WERI-Rb-1 (cell line): ENCODE results near the gene XPO5.
A peak's percentile ranks its signal among the peaks of the same experiment; 100 is the strongest.
"Not testable (repeated sequence)": the region's sequence is repeated elsewhere in the genome, so short reads cannot be mapped to it uniquely, and the experiment has no call there.

Experiments
- DNase-seq: peaks from one replicate; pipeline ENCODE4 v3.0.0-alpha.2; 2020
- H3K27ac ChIP-seq: fragments of 250-450 bp; sonication (Bioruptor Pico); 2 replicates; pipeline ENCODE4 v1.5.1; 2020; ENCODE audit warnings: mild to moderate bottlenecking, moderate library complexity
- H3K27me3 ChIP-seq: fragments of 250-450 bp; sonication (Bioruptor Pico); 2 replicates; pipeline ENCODE4 v1.5.1; 2021; ENCODE audit warnings: mild to moderate bottlenecking, low read depth, moderate library complexity; ENCODE audit not compliant: insufficient read depth, severe bottlenecking
- H3K36me3 ChIP-seq: fragments of 250-450 bp; sonication (Bioruptor Pico); 2 replicates; pipeline ENCODE4 v1.5.1; 2020; ENCODE audit warnings: mild to moderate bottlenecking, moderate library complexity
- H3K4me3 ChIP-seq: 2 replicates; pipeline ENCODE4 v1.5.1; 2011; ENCODE audit warnings: low read depth, mild to moderate bottlenecking, control low read depth, low read length
- H3K9me3 ChIP-seq: fragments of 250-450 bp; sonication (Bioruptor Pico); 2 replicates; pipeline ENCODE4 v1.5.1; 2021; ENCODE audit warnings: mild to moderate bottlenecking, moderate library complexity; ENCODE audit not compliant: severe bottlenecking
- CTCF ChIP-seq: IDR thresholded peaks from 2 replicates; pipeline ENCODE4 v1.5.1; 2011; ENCODE audit warnings: low read depth, mild to moderate bottlenecking, control low read depth, inconsistent platforms, low read length

XPO5 gene

GRCh38 chr6:43499028-43499815 lies 76.6 kb downstream of the XPO5 start:
- no peak for DNase-seq
- Histone ChIP-seq H3K4me3 (no peak overlapping the region), H3K36me3 (peaks cover 67% of the 10 kb centered on the region), H3K27me3 (no peaks in the 10 kb centered on the region), H3K27ac (no peak overlapping the region), H3K9me3 (no peaks in the 10 kb centered on the region)
- TF ChIP-seq CTCF = no peak

GRCh38 chr6:43498291-43498690 lies 77.5 kb downstream of the XPO5 start:
- not testable (repeated sequence) for H3K9me3 ChIP-seq, H3K27me3 ChIP-seq, H3K27ac ChIP-seq, H3K4me3 ChIP-seq, DNase-seq
- H3K36me3 ChIP-seq = peaks cover 62% of the 10 kb centered on the region

- H3K27me3 ChIP-seq = no peaks in the 10 kb centered on the region
- DNase-seq = no peak
- no peak for TF ChIP-seq CTCF
- H3K36me3 ChIP-seq = peaks cover 56% of the 10 kb centered on the region
- no peak overlapping the region for H3K27ac ChIP-seq
- H3K4me3 ChIP-seq = no peak overlapping the region
- H3K9me3 ChIP-seq = no peaks in the 10 kb centered on the region
Measured at GRCh38 chr6:43497689-43498088, 78.1 kb downstream of the XPO5 start.

GRCh38 chr6:43497129-43497396 lies 78.8 kb downstream of the XPO5 start:
- TF ChIP-seq CTCF = no peak
- Histone ChIP-seq H3K27me3 (no peaks in the 10 kb centered on the region), H3K27ac (no peak overlapping the region), H3K9me3 (no peaks in the 10 kb centered on the region), H3K4me3 (no peak overlapping the region), H3K36me3 (peaks cover 50% of the 10 kb centered on the region)
- DNase-seq = no peak

GRCh38 chr6:43496370-43497128 lies 79.3 kb downstream of the XPO5 start:
- peaks cover 49% of the 10 kb centered on the region for H3K36me3 ChIP-seq
- no peaks in the 10 kb centered on the region for H3K9me3 ChIP-seq
- H3K4me3 ChIP-seq = no peak overlapping the region
- peak; percentile 86 for DNase-seq
- H3K27me3 ChIP-seq = no peaks in the 10 kb centered on the region
- peak; percentile 90 for TF ChIP-seq CTCF
- peak overlapping the region; percentile 3; the same call in 1 of the 2 replicates for H3K27ac ChIP-seq

- H3K27me3 ChIP-seq = no peaks in the 10 kb centered on the region
- peaks cover 38% of the 10 kb centered on the region for H3K36me3 ChIP-seq
- H3K4me3 ChIP-seq = no peak overlapping the region
- DNase-seq = no peak
- no peaks in the 10 kb centered on the region for H3K9me3 ChIP-seq
- H3K27ac ChIP-seq = no peak overlapping the region
- peak; percentile 65 for TF ChIP-seq CTCF
Measured at GRCh38 chr6:43495409-43495941, 80.4 kb downstream of the XPO5 start.
